ENCODE measurements around the gene TENM4.

The TENM4 gene

GRCh38 chr11:79156031-79156430 is 284.8 kb downstream of the TENM4 start:
- no peaks in the 10 kb centered on the region for H3K9me3 Mint-ChIP-seq
- DNase-seq: no peak
- H3K27me3 Mint-ChIP-seq (ENCODE audit: low read depth, poor library complexity): no peaks in the 10 kb centered on the region
- no peak for TF ChIP-seq CTCF (IDR thresholded peaks at IDR 0.05)
- H3K27ac Mint-ChIP-seq: no peak overlapping the region
- H3K36me3 Mint-ChIP-seq (ENCODE audit: low read depth): peaks cover 18% of the 10 kb centered on the region
- H3K4me1 Mint-ChIP-seq: peaks cover 11% of the 10 kb centered on the region
- H3K4me3 Mint-ChIP-seq: no peak overlapping the region

GRCh38 chr11:79155237-79155636 is 285.6 kb downstream of the TENM4 start:
- no peaks in the 10 kb centered on the region for H3K27me3 Mint-ChIP-seq (ENCODE audit: low read depth, poor library complexity)
- H3K9me3 Mint-ChIP-seq: no peaks in the 10 kb centered on the region
- peaks cover 3% of the 10 kb centered on the region for H3K4me1 Mint-ChIP-seq
- DNase-seq: no peak
- H3K27ac Mint-ChIP-seq: no peak overlapping the region
- H3K36me3 Mint-ChIP-seq (ENCODE audit: low read depth): peaks cover 18% of the 10 kb centered on the region
- TF ChIP-seq CTCF (IDR thresholded peaks at IDR 0.05): no peak
- H3K4me3 Mint-ChIP-seq: no peak overlapping the region

GRCh38 chr11:79152511-79152910 is 288.3 kb downstream of the TENM4 start:
- DNase-seq: no peak
- Mint-ChIP-seq H3K4me1 (no peaks in the 10 kb centered on the region), H3K27ac (no peak overlapping the region), H3K4me3 (no peak overlapping the region), H3K9me3 (no peaks in the 10 kb centered on the region), H3K36me3 (ENCODE audit: low read depth) (peaks cover 18% of the 10 kb centered on the region), H3K27me3 (ENCODE audit: low read depth, poor library complexity) (no peaks in the 10 kb centered on the region)
- no peak for TF ChIP-seq CTCF (IDR thresholded peaks at IDR 0.05)

GRCh38 chr11:79151396-79151795 is 289.4 kb downstream of the TENM4 start:
- Mint-ChIP-seq H3K27ac (no peak overlapping the region), H3K4me3 (no peak overlapping the region), H3K4me1 (no peaks in the 10 kb centered on the region), H3K27me3 (ENCODE audit: low read depth, poor library complexity) (no peaks in the 10 kb centered on the region), H3K36me3 (ENCODE audit: low read depth) (peaks cover 18% of the 10 kb centered on the region), H3K9me3 (no peaks in the 10 kb centered on the region)
- TF ChIP-seq CTCF (IDR thresholded peaks at IDR 0.05): no peak
- DNase-seq: no peak

GRCh38 chr11:79150966-79151365 is 289.9 kb downstream of the TENM4 start:
- Mint-ChIP-seq H3K27me3 (ENCODE audit: low read depth, poor library complexity) (no peaks in the 10 kb centered on the region), H3K4me3 (no peak overlapping the region), H3K36me3 (ENCODE audit: low read depth) (peaks cover 18% of the 10 kb centered on the region), H3K4me1 (no peaks in the 10 kb centered on the region), H3K27ac (no peak overlapping the region), H3K9me3 (no peaks in the 10 kb centered on the region)
- DNase-seq: no peak
- no peak for TF ChIP-seq CTCF (IDR thresholded peaks at IDR 0.05)

- no peak for DNase-seq
- Mint-ChIP-seq H3K4me1 (no peaks in the 10 kb centered on the region), H3K27me3 (ENCODE audit: low read depth, poor library complexity) (no peaks in the 10 kb centered on the region), H3K27ac (no peak overlapping the region), H3K9me3 (no peaks in the 10 kb centered on the region), H3K4me3 (no peak overlapping the region), H3K36me3 (ENCODE audit: low read depth) (peaks cover 18% of the 10 kb centered on the region)
- no peak for TF ChIP-seq CTCF (IDR thresholded peaks at IDR 0.05)
Measured at GRCh38 chr11:79150320-79150719, 290.5 kb downstream of the TENM4 start.

All from nephron progenitor cell (in vitro differentiated cells).